GM10266 (cell line): ENCODE measurements around the gene SERPINH1.

Experiments
- DNase-seq: peaks from one replicate; pipeline ENCODE4 v3.0.0; 2012; ENCODE audit errors: extremely low spot score
- TF ChIP-seq, protein P1 (sequence below): IDR thresholded peaks from 2 replicates; pipeline ENCODE4 v1.5.1; 2012; ENCODE audit warnings: mild to moderate bottlenecking, low read depth; ENCODE audit not compliant: control insufficient read depth, insufficient read depth; ENCODE audit errors: missing control alignments

SERPINH1 gene

DNA sequence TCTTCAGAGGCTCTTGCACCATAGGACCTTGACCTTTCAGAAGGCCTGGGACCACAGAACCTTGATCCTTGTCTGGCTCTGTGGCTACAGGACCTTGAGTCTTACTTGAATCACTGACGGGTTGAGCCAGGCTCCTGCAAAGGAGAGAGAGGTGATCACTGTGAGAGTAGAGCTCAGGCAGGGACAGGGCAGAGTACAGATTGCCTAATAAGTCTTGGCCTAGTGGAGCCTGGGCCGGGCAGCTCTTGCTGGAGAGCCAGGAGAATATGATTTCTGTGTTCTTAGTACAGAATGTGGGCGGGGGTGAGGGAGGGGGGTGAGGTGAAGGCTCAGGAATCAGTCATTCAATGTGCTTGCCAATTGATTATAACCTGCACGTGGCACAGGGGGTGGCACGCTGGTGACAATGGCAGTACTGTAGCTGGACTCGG, 26.0 kb downstream of the SERPINH1 start:
- DNase-seq, result no peak
- TF ChIP-seq, protein P1, sequence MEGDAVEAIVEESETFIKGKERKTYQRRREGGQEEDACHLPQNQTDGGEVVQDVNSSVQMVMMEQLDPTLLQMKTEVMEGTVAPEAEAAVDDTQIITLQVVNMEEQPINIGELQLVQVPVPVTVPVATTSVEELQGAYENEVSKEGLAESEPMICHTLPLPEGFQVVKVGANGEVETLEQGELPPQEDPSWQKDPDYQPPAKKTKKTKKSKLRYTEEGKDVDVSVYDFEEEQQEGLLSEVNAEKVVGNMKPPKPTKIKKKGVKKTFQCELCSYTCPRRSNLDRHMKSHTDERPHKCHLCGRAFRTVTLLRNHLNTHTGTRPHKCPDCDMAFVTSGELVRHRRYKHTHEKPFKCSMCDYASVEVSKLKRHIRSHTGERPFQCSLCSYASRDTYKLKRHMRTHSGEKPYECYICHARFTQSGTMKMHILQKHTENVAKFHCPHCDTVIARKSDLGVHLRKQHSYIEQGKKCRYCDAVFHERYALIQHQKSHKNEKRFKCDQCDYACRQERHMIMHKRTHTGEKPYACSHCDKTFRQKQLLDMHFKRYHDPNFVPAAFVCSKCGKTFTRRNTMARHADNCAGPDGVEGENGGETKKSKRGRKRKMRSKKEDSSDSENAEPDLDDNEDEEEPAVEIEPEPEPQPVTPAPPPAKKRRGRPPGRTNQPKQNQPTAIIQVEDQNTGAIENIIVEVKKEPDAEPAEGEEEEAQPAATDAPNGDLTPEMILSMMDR, result no peak

DNA sequence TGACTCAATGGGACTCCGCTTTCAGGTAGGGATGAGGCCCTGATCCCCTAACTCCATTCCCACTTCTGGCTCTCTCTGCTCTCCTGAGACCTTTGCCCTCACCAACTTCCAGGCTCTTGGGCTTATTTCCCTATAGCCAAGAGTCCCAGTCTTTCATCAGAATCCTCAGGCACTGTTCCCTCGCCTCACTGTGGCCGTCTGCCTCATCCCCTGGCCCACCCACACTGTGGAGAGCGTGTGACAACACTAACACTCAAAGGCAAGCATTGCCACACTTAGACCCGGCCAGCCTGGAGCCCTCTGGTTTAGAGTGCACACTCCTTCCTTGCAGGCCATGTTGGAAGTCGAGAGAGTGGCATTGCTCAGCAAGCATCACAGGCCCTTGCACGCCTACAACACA, 27.0 kb downstream of the SERPINH1 start:
- DNase-seq, result no peak
- TF ChIP-seq, protein P1, result no peak

DNA sequence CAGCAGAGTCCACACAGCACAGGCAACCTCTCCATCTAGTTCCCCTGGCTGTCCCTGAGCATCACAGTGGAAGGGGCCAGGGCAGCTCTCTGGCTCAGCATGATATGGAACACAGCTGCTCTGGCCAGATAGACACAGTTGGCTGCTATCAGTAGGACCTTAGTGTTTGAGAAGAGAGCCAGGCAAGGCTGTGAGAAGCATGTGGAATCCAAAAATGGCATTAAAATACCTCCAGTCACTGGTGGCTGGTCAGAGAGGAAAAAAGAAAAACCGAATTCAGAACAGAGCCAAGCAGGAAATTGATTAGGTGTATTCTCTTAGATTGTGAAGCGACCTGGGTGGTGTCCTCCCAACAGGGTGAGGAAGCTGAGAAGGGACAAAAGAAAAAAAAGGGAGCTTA, 27.9 kb downstream of the SERPINH1 start:
- TF ChIP-seq, protein P1, result no peak
- DNase-seq, result no peak

GRCh38 chr11:75591371-75591770, 29.3 kb downstream of the SERPINH1 start:
- no peak for DNase-seq
- TF ChIP-seq, protein P1, result no peak

- DNase-seq, result no peak
- TF ChIP-seq, protein P1, result no peak
Measured at GRCh38 chr11:75591966-75592365, 29.9 kb downstream of the SERPINH1 start.

DNA sequence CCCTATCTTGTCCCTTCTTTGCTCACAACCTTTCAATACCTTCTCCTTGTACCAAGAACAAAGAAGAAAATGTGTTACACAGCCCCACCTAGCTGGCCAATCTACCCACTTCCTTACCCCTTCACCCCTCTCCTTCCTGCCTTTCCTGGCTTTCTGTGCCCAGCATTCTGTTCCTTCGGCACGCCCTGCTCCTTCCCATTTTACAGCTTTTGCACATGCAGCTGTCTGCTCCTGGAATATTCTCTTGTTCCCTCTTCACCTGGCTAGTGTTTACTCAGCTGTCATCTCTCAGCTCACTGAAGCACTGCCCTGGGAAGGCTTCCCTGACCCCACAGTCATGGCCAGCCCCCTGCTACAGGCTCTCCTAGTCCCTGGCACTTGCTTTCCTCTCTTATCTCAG, 30.7 kb downstream of the SERPINH1 start:
- no peak for DNase-seq
- TF ChIP-seq, protein P1, result peak; percentile 5

GRCh38 chr11:75593286-75593915, 31.3 kb downstream of the SERPINH1 start:
- TF ChIP-seq, protein P1, result no peak
- DNase-seq, result no peak
